ENCODE data around the gene TRMU.

TRMU gene

GRCh38 chr22:46371623-46372226 lies 36.2 kb downstream of the TRMU start:
- no peak for DNase-seq

DNA sequence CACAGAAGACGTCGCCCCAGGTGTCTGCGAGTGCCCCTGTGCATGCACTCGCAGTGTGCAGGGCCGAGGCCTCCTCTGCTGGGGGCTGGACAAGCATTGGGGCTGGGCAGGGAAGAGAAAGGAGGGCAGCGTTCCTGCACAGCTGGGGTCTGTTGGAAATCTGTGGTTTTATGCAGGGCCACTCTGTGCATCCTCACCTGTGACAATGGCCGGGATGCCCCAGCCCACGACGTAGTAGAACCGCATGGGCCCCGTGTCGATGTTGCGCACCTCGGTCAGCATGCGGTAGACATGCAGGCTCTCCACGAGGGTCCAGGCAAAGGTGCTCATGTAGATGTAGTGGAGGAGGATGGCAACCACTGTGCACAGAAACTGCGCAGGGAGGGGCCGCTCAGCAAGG lies 37.2 kb downstream of the TRMU start:
- DNase-seq = no peak

DNA sequence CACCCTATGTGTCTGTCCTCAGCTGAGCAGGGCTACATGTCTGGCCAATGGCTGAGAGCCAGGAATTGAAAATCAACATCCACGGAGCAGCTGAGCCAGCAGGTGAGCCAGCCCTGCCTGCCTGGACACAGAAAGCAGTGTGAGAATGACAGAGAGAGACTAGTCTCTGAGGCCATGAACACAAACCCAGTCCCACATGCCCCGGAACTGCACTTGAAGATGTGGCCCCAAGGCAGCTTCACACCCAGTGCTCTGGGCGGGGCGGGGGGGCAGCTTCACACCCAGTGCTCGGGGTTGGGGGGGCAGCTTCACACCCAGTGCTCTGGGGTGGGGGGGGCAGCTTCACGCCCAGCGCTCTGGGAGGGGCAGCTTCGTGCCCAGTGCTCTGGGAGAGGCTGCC lies 37.6 kb downstream of the TRMU start:
- no peak for DNase-seq

- no peak for DNase-seq
These were observed 38.6 kb downstream of the TRMU start for GRCh38 chr22:46373921-46374662.

GRCh38 chr22:46374663-46375474 lies 39.4 kb downstream of the TRMU start:
- DNase-seq = no peak

DNA sequence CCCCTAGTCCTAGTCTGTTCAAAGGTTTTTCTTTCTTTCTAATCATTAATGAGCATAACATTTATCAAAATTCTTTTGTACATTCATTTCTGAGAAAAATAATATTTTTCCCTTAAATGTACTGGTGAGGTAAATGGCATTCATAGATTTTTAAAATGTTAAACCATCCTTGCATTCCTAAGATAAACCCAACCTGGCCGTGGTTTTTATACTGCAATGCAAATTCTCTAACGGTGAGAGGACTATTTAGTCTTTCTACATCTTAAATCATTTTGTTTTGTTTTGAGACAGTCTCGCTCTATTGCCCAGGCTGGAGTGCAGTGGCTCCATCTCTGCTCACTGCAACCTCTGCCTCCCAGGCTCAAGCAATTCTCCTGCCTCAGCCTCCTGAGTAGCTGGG lies 40.6 kb downstream of the TRMU start:
- no peak for DNase-seq

DNA sequence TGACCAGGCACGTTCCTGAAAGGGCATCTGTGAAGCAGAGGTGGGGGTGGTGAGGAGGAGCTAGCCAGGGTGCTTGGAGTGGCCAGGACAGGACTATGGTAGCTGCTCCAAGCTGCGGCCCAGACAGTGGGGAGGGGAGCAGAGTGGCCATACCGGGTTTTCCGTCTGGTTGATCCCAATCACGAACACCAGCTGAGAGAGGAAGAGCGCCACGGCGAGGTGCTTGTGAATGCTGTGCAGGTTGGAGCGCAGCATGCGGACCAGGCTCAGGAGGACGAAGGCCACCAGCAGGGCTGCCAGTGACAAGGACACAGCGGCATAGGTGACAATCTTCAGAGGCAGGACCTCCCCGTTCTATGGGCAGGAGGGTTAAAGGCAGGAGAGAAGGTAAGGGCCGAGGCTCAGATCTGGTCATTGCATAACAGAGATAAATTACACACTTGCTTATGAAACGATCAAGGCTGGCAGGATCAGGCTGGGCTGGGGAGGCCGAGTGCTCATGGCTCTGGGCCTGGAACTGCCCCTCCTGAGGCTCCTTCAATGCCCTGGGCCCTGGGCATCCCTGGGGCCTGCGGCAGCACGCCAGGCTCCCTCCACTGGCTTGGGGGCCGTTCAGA lies 41.5 kb downstream of the TRMU start:
- no peak for DNase-seq

DNA sequence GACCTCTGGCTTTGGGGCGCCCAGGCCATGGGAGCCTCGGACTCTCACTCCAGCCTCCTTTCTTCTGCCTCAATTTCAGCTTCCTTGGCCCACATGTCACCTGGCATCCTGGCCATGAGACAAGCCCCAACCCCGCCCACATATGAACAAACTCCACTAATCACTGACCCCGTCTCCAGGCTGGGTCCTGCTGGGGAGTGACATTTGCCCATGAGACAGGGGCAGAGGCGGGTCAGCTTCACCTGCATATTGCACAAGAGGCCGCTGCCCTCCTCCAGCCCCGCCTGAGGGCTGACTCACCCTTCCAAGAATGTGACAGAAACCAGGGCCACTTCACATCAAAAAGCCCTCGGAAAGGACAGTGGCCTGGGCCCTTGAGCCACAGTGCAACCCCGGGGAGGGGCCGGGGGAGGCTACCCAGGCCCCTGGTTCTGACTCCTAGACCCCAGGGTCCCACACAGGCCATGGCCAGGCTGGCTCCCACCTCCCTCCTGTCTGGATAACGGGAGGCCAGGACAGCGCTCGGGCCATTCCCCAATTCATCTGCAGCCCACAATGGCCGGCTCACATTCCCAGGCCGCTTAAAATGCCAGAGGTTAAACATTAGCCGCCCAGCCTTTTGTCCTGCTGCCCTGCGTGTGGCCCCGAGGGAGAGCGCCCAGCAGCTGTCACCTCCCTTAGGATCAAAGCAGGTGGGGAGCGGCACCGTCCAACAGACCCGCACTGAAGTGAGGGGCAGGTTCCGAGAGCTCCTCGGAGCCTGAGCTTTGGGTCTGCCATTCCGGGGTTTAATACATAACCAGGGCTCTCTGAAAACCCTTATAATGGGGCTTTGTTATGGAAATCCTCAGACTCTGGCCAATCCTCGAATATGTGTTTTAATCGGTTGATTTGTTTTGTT lies 42.3 kb downstream of the TRMU start:
- DNase-seq = no peak

GRCh38 chr22:46378426-46379065 lies 43.0 kb downstream of the TRMU start:
- DNase-seq = no peak

DNA sequence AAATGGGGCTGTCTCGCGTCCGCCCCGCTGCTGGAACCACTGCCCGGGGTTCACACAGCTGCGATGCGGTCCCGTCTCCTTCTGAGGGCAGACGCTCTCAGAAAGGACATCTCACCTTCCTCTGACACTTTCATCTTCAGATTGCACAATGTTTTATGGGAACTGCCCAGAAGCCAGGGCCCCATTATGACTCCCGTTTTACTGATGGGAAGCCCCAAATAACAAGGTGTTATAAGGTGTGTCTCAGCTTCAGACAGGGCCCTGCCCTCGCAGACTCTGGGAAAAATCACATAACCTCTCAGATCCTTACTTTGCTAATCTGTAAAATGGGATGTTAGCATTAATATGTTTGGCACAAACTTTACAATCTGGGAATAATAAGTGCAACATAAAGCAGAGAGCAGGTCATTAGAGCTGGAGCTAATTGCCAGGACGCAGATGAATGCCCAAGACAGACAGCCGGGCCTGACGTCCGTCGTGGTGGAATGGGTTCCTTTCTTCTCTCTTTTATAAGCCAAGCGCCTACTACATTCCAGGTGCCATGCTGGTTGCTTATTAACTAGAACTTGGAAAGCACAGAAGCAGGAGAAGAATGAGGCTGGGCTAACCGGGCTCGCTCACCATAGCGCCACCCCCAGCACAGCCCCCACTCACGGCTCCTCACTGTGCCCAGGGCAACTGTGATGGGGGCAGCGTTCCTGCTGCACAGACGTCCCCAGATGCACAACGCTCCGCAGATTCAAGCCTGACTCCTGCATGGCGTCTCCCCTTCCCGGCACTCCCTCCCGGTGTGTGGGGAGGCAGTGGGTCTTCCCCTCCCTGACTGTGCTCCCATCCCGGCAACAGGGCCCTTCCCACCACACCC lies 43.8 kb downstream of the TRMU start:
- DNase-seq = no peak

GRCh38 chr22:46380069-46380468 lies 44.6 kb downstream of the TRMU start:
- DNase-seq = no peak

- no peak for DNase-seq
These were observed 45.1 kb downstream of the TRMU start for GRCh38 chr22:46380581-46380980.

GRCh38 chr22:46381142-46381541 lies 45.6 kb downstream of the TRMU start:
- no peak for DNase-seq

DNA sequence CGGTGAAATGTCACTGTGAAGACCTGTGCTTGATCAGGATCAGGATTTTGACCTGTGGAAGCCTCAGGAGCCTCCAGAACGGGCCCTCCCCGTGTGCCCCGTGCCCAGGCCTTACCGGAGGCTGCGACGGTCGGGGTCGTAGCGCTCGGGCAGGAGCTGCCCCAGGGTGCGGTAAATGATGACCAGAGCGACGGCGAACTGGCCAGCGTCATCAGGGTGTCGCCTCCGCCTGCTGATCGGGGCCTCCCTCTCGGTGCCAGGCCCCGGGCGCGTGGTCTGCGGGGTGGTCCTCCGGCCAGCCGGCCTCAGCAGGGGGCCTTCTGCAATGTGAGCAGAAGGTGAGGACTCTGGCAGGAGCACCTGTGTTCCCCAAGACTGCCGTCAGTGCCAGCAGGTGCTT lies 46.2 kb downstream of the TRMU start:
- no peak for DNase-seq

DNA sequence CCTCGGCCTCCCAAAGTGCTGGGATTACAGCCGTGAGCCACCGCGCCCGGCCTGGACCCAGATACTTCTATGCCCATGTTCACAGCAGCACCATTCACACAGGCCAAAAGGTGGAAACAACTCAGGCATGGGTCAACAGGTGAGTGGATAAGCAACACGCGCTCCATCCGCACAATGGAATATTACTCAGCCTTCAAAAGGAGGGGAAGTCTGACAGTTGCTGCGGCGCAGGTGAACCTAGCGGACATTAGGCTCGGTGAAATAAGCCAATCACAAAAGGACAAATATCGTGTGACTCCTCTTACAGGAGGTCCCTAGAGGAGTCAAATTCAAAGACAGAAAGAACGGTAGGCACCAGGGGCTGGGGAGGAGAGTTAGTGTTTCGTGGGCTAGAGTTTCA lies 47.0 kb downstream of the TRMU start:
- DNase-seq = no peak

GRCh38 chr22:46386312-46386711 lies 50.8 kb downstream of the TRMU start:
- DNase-seq = no peak

GRCh38 chr22:46387748-46388147 lies 52.2 kb downstream of the TRMU start:
- no peak for DNase-seq

DNA sequence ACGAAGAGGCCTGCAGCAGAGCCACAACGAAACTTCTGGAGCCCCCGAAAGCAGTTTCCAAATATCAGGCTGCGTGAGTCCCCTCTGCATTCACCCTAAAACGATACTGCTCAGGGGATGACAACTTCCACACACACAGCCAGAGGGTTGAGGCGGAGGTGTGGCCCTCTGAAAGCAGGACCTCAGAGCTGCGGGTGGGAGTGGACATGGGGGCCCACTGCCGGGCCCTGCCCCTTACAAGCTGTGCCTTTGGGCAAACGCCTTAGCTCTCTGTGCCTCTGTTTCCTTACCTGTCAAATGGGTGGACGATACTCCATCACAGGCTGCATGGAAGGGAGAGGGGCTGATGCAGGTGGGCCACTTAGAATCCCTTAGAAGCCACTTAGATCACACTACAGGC lies 53.1 kb downstream of the TRMU start:
- no peak for DNase-seq

DNA sequence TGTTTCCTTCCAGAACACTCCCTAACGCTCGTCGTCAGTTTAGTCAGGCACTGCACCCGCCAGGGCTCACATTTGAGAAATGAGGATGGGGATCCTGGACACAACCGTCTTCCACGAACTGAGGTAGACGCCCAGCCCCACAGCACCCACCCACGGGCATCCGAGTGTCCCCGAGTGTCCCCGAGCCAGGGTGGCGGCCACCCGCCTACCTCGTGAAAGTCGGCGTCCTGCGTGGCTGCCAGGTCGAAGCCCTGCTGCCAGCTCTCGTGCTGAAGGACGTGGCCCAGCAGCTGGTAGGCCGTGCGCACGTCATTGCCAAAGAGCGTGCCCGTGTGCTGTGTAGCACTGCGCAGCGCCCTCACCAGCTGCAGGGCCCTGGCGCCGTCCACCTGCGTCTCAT lies 53.6 kb downstream of the TRMU start:
- DNase-seq = no peak

GRCh38 chr22:46390105-46390651 lies 54.7 kb downstream of the TRMU start:
- no peak for DNase-seq
